A673 (cell line): Measurements from ENCODE around the gene LYPD8.

Source experiments
- EZH2 ChIP-seq: fragments of 200-600 bp; sonication (generic); IDR thresholded peaks from 2 replicates; pipeline ENCODE4 v1.6.1; 2017; ENCODE audit warnings: borderline replicate concordance, low read depth, mild to moderate bottlenecking, mixed read lengths, antibody characterized with exemption, low read length; ENCODE audit not compliant: poor library complexity, severe bottlenecking
- TF ChIP-seq, protein P1 (sequence below): fragments of 300-800, 200-600 bp; sonication (generic); conservative IDR thresholded peaks from 2 replicates; pipeline ENCODE4 v1.5.1; 2017; ENCODE audit warnings: low read depth, mild to moderate bottlenecking, antibody characterized with exemption, low read length, moderate library complexity, mixed read lengths

GRCh38 chr1:248798791-248799190 is 43.2 kb upstream of the LYPD8 start:
- TF ChIP-seq, protein P1, sequence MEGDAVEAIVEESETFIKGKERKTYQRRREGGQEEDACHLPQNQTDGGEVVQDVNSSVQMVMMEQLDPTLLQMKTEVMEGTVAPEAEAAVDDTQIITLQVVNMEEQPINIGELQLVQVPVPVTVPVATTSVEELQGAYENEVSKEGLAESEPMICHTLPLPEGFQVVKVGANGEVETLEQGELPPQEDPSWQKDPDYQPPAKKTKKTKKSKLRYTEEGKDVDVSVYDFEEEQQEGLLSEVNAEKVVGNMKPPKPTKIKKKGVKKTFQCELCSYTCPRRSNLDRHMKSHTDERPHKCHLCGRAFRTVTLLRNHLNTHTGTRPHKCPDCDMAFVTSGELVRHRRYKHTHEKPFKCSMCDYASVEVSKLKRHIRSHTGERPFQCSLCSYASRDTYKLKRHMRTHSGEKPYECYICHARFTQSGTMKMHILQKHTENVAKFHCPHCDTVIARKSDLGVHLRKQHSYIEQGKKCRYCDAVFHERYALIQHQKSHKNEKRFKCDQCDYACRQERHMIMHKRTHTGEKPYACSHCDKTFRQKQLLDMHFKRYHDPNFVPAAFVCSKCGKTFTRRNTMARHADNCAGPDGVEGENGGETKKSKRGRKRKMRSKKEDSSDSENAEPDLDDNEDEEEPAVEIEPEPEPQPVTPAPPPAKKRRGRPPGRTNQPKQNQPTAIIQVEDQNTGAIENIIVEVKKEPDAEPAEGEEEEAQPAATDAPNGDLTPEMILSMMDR: no peak
- no peak for TF ChIP-seq EZH2
